Tibial artery (tissue), 4 donors: ENCODE measurements around the gene RNF146.

Experiments used
- DNase-seq, 2 donors: peaks; one replicate each; pipeline ENCODE4 v3.0.0-alpha.2; 2019
- H3K27ac ChIP-seq, 2 donors: fragments of 200-600 bp; sonication (generic) in 1 of 2; 1 replicate in 1 of 2; 2 replicates in 1 of 2; pipeline ENCODE4 v1.5.1; 2018 to 2019; ENCODE audit warnings: mild to moderate bottlenecking in 1 of 2
- H3K27me3 ChIP-seq, 2 donors: fragments of 200-600 bp; sonication (generic) in 1 of 2; one replicate each; pipeline versions ENCODE4 v1.5.1 to v1.6.0; 2016 to 2019
- H3K36me3 ChIP-seq, 3 donors: fragments of 200-600 bp; sonication (generic) in 2 of 3; one replicate each; pipeline ENCODE4 v1.5.1; 2016 to 2019; ENCODE audit warnings: mild to moderate bottlenecking in 2 of 3
- H3K4me1 ChIP-seq, 4 donors: fragments of 200-600 bp; sonication (generic) in 2 of 4; 1 replicate in 3 of 4; 2 replicates in 1 of 4; pipeline ENCODE4 v1.5.1; 2016 to 2019
- H3K4me3 ChIP-seq, 2 donors: fragments of 200-600 bp; sonication (generic) in 1 of 2; 1 replicate in 1 of 2; 2 replicates in 1 of 2; pipeline ENCODE4 v1.5.1; 2018 to 2019; ENCODE audit warnings: mild to moderate bottlenecking in 2 of 2
- H3K9me3 ChIP-seq, 3 donors: fragments of 200-600 bp; sonication (generic) in 1 of 3; one replicate each; pipeline ENCODE4 v1.5.1; 2016 to 2019
- intact Hi-C: fragments of 100-400 bp; cut with DNase I; formaldehyde crosslinking; loops from one replicate; pipeline ENCODE4 v1.15.0; 2023; ENCODE audit warnings: low total_unique reads
- TF ChIP-seq, protein P1 (sequence below), 2 experiments: fragments of 200-600 bp in 1 of 2; fragments of 450-650 bp in 1 of 2; IDR thresholded peaks; one replicate each; pipeline ENCODE4 v1.5.1; 2017 to 2019; ENCODE audit warnings: antibody characterized with exemption in 2 of 2, mild to moderate bottlenecking in 1 of 2, moderate library complexity in 1 of 2

The RNF146 gene

DNA sequence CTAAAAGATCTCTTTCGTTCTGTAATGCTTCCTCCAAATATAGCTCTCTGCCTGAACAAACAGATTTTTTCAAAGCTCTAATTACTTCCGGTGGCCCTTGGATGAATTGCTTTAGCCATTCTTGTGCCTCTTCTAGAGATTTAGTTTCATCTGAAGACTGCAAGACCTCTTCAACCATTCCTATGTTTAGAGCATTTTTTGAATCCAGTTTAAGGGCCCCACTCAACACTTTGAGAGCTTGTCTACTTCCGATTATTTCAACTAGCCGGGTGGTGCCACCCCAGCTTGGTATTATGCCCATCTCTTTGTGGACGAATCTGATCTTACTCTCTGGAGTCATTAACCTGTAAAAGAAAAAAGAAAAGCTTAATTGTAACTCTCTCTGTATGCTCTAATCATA is 23.3 kb downstream of the RNF146 start:
- TF ChIP-seq, protein P1, sequence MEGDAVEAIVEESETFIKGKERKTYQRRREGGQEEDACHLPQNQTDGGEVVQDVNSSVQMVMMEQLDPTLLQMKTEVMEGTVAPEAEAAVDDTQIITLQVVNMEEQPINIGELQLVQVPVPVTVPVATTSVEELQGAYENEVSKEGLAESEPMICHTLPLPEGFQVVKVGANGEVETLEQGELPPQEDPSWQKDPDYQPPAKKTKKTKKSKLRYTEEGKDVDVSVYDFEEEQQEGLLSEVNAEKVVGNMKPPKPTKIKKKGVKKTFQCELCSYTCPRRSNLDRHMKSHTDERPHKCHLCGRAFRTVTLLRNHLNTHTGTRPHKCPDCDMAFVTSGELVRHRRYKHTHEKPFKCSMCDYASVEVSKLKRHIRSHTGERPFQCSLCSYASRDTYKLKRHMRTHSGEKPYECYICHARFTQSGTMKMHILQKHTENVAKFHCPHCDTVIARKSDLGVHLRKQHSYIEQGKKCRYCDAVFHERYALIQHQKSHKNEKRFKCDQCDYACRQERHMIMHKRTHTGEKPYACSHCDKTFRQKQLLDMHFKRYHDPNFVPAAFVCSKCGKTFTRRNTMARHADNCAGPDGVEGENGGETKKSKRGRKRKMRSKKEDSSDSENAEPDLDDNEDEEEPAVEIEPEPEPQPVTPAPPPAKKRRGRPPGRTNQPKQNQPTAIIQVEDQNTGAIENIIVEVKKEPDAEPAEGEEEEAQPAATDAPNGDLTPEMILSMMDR (IDR thresholded peaks at IDR 0.05) = no peak
- Histone ChIP-seq H3K27me3 (no peaks in the 10 kb centered on the region), H3K36me3 (peaks cover 19 to 27% (median 26%) of the 10 kb centered on the region in 3 donors), H3K4me1 (peaks cover 0 to 32% (median 10%) of the 10 kb centered on the region in 4 donors), H3K27ac (no peak overlapping the region), H3K9me3 (no peaks in the 10 kb centered on the region), H3K4me3 (no peak overlapping the region)
- no peak for DNase-seq
- intact Hi-C loops = no loop called here

DNA sequence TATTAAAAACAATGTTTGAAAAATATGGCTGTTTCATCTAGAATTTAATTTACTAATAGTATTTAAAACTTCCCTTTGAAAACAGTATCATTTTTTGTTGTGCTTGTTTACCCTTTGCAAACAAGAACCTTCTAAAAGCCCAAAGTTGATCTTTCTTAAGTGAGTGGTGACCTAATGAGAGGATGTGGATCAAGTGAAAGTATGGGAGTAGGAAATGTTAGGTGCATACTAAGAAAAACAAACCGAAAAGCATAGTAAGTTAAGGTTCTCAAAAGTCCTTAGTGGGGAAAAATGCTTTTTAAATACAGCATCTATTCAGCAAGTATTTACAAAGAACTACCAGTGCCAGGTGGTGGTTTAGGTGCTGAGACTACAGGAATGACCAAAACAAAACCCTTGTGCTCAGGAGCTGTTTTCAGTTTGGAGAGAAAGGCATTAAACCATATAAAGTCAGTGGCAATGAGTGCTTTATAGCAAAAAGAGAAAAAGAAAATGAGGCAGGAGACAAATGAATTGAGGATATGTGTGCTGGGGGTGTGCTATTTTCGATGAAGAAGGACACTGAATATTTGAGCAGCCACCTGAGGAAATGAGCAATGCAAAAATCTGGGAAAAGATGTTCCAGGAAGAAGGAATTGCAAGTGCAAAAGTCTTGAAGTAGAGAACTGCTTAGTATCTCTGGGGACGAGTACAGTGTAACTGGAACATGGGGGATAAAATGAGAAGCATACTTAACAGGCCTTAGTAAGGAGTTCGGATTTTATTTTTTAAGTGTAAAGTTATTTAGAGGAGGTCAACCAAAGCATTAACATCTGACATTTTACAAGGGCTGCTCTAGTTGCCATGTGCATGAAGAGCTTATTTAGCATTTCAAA is 24.0 kb downstream of the RNF146 start:
- Histone ChIP-seq H3K27ac (no peak overlapping the region), H3K4me1 (peaks cover 0 to 32% (median 10%) of the 10 kb centered on the region in 4 donors), H3K36me3 (peaks cover 21 to 25% (median 25%) of the 10 kb centered on the region in 3 donors), H3K27me3 (no peaks in the 10 kb centered on the region), H3K4me3 (no peak overlapping the region), H3K9me3 (no peaks in the 10 kb centered on the region)
- no peak for DNase-seq
- TF ChIP-seq, protein P1 (IDR thresholded peaks at IDR 0.05) = no peak
- intact Hi-C loops = no loop called here

DNA sequence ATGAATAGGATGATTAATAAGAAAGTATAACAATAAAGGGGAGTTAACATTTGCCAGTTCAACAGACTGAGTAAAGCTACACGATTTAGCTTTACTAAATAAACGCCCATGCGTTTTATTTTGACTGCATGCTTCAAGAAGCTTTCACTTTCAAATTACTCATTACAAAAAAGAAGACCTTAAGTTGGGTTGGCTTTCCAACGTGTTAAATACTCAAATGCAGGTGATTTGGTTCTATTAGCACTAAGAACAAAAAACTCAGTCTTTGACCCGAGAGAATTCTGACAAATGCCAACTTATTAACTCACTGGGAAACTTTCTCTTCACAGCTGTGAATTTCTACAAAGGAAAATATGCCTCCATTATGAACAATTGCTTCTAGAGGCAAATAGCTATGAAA is 24.8 kb downstream of the RNF146 start:
- Histone ChIP-seq H3K27ac (no peak overlapping the region), H3K4me3 (no peak overlapping the region), H3K9me3 (no peaks in the 10 kb centered on the region), H3K27me3 (no peaks in the 10 kb centered on the region), H3K36me3 (peaks cover 16 to 22% (median 16%) of the 10 kb centered on the region in 3 donors), H3K4me1 (peaks cover 0 to 32% (median 10%) of the 10 kb centered on the region in 4 donors)
- TF ChIP-seq, protein P1 (IDR thresholded peaks at IDR 0.05) = no peak
- intact Hi-C loops = no loop called here
- DNase-seq = no peak

DNA sequence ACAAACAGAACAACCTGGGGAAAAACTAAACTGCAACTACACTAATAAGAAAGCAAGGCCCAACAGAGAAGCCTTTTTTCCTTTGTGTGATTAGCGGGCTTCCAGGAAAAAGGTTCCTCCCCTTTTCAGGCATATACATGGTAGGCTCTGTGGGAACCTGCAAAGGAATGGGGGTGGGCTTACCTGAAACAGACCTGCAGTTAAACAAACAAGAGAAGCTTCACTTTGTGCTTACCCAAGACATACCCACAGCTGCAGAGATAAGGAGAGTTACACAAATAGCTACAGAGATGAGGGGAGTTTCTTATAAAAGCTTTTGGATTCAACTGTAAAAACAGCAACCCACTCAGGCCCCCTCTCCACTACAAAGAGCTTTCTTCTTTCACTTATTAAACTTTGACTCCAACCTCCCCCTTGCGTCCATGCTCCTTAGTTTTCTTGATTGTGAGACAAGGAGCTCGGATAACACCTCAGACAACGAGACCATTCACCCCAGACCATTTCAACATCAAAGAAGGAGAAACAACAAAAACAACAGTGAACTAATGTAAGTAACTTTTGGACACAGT is 30.9 kb downstream of the RNF146 start:
- TF ChIP-seq, protein P1 (IDR thresholded peaks at IDR 0.05) = no peak
- H3K27ac ChIP-seq = no peak overlapping the region
- no peak overlapping the region for H3K4me3 ChIP-seq
- H3K4me1 ChIP-seq = peaks cover 0 to 22% (median 4%) of the 10 kb centered on the region in 4 donors
- DNase-seq = no peak
- intact Hi-C loops = no loop called here
- no peaks in the 10 kb centered on the region for H3K27me3 ChIP-seq
- peaks cover 0 to 6% (median 3%) of the 10 kb centered on the region in 3 donors for H3K36me3 ChIP-seq
- H3K9me3 ChIP-seq = no peaks in the 10 kb centered on the region

DNA sequence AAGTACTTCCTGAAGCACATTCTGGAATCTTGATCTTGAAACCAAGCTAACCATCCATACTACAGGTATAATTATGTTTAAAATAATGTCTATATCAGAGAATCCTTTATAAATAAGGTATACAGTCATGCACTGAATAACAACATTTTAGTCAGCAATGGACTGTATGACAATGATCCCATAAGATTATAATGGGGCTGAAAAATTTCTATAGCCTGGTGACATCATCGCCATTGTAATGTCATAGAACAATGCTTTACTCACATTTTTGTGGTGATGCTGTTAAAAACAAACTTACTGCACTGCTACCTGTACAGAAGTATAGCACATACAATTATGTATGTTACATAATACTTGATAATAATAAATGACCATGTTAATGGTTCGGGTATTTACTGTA is 31.8 kb downstream of the RNF146 start:
- Histone ChIP-seq H3K27ac (no peak overlapping the region), H3K27me3 (no peaks in the 10 kb centered on the region), H3K9me3 (no peaks in the 10 kb centered on the region), H3K36me3 (peaks cover 0 to 6% (median 3%) of the 10 kb centered on the region in 3 donors), H3K4me3 (no peak overlapping the region), H3K4me1 (peaks cover 0 to 22% (median 5%) of the 10 kb centered on the region in 4 donors)
- TF ChIP-seq, protein P1 (IDR thresholded peaks at IDR 0.05) = no peak
- no peak for DNase-seq
- intact Hi-C loops = no loop called here
